ENCODE data around the gene FTL.

Gene FTL

DNA sequence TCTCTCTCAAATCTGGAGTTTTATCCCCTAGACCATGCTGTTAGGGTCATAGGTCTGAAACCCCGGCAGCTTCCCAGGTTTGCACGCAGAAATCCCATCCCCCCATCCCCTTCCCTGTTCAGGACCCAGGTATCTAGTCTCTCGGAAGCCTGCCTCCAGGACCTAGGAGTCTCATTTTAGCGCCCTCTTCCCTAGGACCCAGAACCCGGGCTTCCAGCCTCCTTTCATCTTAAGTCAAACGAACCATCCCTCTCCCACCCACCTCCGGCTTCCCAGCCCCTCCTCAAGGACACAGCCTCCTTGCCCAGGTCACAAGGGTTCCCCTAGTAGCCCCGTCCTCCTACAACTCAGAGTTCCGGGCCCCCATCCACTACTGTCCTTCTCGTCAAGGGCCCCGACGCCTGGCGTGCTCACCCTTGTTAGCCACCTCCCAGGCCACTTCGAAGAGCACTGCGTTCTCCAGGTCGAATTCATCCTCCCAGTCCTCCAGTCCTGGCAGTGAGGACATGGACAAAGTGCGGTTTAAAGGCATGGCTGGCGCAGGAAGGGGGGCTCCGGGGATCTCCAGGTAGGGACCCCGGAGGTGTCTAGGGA lies 27.6 kb downstream of the FTL start:
- peak in 7 of 14 donors; percentile 45 to 75 (median 67) for DNase-seq

DNA sequence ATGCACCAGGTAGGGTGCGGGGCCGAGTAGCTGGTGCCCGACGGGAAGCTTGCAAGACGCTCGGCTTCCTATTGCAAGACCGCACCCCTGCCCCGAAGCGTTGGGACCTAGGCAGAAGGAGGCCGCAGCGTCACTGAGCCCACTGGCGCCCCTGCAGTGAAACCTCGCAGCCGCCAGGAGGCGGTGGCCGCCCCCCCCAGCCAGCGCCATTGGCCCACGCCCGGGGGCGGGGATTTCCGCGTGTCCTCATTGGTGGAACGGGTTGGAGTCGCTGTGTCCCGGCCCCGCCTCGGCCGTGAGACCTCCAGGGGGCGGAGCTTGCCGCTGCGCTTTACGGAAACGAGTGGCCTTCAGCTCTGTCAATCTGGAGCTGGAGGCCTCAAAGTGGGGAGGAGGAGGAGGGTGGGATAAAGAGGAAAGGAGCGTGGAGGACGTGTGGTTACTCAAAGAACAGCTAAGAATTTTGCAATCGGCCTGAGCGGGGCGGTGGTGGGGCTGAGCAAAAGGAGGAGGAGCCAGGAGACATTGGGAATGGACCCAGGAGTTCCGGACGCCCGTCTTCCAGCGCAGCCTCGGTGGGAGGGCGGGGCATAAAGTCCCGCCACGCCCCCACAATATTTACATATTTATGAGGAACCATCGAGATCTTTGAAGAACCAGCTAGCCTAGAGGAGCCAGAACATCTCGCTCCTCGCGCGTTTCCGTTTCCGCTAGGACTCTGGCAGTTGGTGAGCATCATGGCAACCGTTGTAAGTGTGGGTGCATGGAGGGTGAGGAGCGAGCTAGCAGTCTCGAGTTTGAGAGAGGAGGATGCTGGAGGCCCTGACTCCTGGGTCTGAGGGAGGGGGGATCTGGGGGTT lies 28.3 kb downstream of the FTL start, which contains the start of the genes GYS1 and RUVBL2:
Gene GYS1 (minus strand): TSS at position 135 of the 860 bp plus-strand sequence. CDS start 197 bp downstream, outside the sequence.
Gene RUVBL2 (plus strand): TSS at position 713 of the 860 bp plus-strand sequence. CDS start 25 bp downstream, at position 738.
- peak; percentile 96 to 100 (median 100) for DNase-seq

DNA sequence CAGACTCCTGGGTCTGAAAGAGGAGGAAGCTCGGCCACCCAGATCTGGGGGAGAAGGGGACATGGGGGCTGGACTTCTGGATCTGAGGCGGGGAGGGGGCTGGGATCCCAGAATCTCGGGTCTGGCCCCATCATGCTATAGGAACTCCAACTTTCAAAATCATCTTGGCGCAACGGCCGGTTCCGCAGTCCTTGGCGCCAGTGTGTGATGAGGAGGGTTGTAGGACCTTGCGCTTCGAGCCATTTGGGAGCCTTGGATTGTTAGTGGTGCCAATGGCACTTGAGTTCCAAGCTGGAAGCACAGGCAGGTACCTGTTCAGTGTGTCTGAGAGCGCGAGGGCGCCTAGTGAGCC lies 28.9 kb downstream of the FTL start:
- DNase-seq: no peak

DNA sequence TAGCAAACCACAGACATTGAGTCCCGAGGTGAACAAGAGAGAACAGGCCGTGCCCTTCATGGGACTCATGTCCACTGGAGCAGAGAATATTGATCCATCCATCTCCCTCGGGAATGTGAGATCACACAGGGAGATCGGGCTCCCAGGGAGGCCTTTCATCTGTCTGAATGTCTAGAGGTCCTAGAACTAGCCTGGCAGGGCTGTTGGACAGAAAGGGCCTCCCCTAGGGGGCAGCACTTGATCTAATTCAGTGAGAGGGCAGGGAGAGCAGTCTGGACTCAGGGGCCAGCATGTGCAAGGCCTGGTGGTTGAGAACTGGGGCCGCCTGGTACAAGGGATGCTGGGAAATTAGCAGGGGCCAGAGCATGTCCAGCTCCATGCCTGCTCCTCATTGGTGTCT lies 32.9 kb downstream of the FTL start:
- no peak for DNase-seq

DNA sequence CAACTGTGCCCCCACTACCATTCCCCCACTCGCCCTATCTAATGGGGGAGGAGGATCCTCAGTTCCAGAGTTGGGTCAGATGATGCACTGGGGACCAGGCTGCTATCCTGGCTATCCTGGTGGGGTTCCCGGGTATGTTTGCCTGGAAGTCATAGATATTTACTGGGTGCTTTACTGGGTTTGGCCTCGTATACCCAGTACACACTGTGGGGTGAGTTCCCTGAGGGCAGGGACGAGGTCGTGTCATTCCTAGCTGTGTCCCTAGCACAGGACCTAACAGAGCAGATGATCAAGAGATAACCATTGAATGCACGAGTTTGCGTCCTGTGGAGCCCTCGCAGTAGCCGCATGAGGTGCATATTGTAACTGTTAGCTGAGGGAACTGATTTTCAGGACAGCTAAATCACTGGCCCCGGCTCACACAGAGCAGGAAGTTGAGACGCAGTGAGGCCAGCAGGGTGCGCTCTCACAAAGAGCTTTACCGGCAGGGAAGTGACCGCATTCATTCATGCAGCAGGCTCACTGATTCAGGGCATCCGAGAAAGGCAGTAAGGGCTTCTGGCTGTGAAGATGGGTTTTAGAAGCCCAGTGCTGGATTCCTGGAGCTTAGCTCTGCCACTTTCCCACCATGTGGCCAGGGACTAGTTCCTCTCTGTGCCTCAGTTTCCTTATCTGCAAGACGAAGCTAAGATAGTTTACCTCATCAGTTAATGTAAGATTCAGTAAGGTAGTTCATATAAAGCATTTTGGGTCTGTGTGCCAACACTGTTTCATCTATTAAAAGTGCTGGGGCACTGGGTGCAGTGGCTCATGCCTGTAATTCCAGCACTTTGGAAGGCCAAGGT lies 34.6 kb downstream of the FTL start:
- no peak for DNase-seq

DNA sequence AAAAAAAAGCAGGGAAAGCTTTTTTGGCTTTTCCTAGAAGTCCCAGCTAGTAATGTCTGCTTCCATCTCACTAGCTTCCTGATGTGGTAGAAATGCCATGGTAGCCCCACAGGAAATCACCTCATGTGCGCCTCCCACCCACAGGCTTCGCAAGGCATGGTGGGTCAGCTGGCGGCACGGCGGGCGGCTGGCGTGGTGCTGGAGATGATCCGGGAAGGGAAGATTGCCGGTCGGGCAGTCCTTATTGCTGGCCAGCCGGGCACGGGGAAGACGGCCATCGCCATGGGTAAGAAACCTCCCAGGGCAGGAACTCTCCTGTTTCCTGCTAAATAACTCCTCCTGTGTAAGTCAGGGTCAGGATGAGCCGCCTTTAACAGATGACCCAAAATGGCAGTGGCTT lies 39.0 kb downstream of the FTL start:
- DNase-seq: no peak

DNA sequence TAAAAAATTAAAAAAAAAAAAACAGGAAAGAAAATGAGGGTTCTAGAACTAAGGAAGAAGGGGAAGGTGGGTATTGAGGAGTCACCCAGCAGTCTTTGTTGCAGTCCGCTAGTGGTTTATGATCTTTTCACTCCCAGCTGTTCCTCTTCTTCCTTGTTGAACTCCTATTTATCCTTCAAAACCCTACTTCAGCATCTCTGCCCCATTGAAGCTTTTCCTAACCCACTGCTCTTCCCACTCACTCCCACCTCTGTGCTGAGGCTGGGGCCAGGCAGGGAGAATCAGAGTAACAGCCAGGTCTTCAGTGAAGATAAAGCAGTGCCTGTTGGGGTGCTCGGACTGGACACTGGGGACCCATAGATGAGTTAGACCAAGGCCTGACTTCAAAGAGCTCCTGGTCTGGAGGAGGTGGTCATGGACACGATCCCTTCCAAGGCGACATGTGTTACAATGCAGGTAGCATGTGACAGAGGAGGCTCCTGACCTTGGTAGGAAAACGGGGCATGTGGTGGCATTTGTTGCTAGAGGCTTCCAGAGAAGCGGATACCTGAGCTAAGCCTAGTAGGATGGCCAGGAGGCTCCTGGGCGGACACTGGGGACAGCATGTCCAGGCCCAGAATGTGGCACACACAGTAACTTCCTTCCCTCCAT lies 40.0 kb downstream of the FTL start:
- no peak for DNase-seq

DNA sequence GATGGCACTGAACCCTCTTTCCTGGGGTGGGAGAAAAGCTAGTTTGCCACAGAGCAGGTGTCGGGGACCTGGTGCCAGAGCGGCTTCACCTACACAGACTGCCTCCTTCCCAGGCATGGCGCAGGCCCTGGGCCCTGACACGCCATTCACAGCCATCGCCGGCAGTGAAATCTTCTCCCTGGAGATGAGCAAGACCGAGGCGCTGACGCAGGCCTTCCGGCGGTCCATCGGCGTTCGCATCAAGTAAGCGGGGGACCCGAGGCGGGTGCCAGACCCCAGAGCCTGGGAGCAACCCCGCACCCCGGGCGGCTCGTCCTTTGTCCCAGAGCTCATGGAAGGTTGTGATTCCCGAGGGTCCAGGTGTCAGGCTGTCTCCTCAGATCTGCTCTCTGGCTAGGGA lies 41.8 kb downstream of the FTL start:
- no peak for DNase-seq

DNA sequence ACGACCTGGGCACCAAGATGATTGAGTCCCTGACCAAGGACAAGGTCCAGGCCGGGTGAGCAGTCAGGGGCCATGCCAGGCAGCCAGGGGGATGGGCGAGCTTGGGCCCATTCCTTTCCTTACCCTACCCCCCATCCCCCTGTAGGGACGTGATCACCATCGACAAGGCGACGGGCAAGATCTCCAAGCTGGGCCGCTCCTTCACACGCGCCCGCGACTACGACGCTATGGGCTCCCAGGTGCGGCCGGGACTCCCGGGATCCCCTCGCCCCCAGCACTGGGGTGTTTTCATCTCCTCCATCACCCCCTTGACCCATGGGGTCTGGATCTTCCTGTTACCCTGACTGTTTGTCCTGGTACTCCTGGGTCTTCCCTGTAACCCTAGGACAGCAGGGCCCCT lies 44.7 kb downstream of the FTL start:
- no peak for DNase-seq

DNA sequence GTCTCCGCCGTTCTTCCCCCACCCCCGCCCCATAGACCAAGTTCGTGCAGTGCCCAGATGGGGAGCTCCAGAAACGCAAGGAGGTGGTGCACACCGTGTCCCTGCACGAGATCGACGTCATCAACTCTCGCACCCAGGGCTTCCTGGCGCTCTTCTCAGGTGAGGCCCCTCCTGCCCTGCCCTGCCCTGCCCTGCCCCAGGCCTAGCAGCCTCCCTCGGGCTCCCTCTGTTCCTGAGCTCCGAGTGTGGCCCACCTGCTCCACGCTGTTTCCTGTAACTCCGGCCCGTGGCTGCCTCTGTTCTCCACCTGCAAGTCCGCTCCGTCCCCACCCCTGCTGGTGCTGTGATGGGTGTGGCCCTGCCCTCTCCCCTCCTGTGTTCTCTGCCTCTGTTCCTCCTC lies 45.3 kb downstream of the FTL start:
- no peak for DNase-seq

DNA sequence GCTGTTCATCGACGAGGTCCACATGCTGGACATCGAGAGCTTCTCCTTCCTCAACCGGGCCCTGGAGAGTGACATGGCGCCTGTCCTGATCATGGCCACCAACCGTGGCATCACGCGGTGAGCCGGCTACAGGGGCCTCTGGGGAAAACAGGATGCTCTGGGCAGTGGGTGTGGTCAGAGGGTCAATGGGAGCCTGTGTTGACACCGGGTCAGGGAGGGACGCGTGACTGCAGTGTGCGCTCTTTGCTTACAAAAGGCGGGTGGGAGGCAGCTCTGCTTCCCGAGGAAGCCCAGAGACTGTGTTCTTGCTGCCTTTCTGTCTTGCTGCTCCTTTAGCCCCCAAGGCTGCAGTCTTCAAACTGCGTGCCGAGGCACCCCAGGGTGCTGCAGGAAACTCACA lies 46.1 kb downstream of the FTL start:
- DNase-seq: no peak

DNA sequence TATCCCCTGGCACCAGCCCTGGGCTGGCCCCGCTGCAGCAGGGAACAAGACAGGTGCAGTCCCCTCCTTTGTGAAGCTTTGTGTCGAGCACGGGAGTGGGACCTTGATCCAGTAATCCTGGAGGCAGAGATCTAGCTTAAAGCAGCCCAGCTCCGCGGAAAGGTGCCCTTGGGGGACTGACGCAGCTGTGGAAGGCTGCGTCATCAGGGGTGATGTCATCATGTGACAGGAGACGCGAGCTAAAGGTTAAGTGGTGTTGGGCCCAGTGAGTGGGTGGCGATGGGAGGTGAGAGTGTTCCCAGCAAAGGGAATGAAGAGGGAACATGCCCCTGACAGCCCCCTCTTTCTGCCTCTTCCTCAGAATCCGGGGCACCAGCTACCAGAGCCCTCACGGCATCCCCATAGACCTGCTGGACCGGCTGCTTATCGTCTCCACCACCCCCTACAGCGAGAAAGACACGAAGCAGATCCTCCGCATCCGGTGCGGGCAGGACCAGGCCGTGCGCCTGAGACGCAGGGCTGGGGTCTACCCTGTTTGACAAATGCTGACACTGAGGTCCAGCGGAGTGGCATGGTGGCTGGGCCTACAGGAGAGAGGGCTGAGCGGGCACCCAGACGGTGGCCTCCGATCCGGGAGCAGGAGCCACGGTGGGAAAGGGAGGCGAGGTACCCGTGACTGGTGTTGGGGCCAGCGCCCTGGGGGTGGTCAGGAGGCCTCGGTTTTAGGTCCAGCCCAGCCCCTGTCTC lies 49.2 kb downstream of the FTL start:
- no peak for DNase-seq

DNA sequence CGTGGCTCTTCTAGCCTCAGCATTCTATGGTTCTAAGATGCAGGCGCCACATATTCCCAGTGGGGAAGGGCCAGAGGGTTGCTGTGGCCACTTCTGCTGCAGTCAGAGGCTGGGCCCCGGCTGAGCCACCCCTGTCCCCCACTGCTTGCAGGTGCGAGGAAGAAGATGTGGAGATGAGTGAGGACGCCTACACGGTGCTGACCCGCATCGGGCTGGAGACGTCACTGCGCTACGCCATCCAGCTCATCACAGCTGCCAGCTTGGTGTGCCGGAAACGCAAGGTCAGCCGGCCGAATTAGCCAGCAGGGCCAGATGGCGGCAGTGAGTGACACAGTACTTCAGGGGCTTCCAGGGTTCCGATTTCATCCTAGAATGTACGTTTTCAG lies 49.8 kb downstream of the FTL start:
- DNase-seq: no peak

DNA sequence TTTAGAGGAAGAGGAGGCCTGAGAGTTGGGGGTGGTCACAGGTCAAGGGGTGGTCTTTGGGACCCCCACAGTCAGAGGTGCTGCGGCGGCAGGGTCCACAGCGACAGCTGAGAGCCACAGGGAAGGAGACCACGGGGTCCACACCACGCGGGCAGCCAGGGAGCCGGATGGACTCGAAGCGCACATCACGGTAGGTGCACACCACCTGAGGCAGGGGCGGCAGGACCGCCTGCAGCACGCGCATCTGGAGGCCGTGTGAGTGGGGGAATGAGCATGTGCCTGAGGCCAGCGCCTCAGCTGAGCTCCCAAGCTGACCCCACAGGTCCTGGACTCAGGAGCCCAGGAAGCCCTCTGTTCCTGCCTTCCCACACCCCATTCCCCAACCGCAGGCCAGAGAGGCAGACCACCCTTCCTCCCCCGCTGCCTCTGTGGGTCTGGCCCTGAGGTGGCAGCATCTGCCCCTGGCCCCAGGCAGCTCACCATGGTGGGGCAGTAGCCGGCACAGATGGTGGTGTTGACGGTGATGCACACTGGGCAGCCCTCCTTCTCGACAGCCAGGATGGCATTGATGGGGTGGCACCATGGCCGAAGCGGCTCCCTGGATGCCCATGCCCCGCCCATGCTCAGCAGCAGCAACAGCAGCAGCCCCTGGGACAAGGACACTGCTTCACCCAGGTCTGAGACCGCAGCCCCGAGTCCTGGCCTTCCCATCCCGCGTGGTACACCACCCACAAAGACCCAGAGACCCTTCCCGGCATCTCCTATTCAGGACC lies 51.1 kb downstream of the FTL start:
- no peak for DNase-seq
